IPS-20b (cell line): ENCODE data around the gene EIF2AK2.
A peak's percentile ranks its signal among the peaks of the same experiment; 100 is the strongest.

Experiments
- H3K27ac ChIP-seq: one replicate; pipeline ENCODE4 v1.5.1; 2013; ENCODE audit warnings: low read length
- H3K27me3 ChIP-seq: 2 replicates; pipeline ENCODE4 v1.6.1; 2013; ENCODE audit warnings: mild to moderate bottlenecking, low read length, inconsistent platforms; ENCODE audit not compliant: insufficient read depth
- H3K36me3 ChIP-seq: 2 replicates; pipeline ENCODE4 v1.6.1; 2013; ENCODE audit warnings: low read depth, mild to moderate bottlenecking, inconsistent platforms, low read length, moderate library complexity; ENCODE audit not compliant: insufficient read depth
- H3K4me1 ChIP-seq: 2 replicates; pipeline ENCODE4 v1.6.1; 2013; ENCODE audit warnings: mild to moderate bottlenecking, control low read depth, inconsistent platforms, low read length, moderate library complexity; ENCODE audit not compliant: insufficient read depth
- H3K4me3 ChIP-seq: 2 replicates; pipeline ENCODE4 v1.5.1; 2013; ENCODE audit warnings: mild to moderate bottlenecking, low read length, inconsistent platforms
- H3K9ac ChIP-seq: 2 replicates; pipeline ENCODE4 v1.6.1; 2013; ENCODE audit warnings: low read depth, mild to moderate bottlenecking, inconsistent platforms, low read length, moderate library complexity
- H3K9me3 ChIP-seq: 2 replicates; pipeline ENCODE4 v1.6.1; 2013; ENCODE audit warnings: mild to moderate bottlenecking, low read depth, low read length, inconsistent platforms; ENCODE audit not compliant: insufficient read depth

EIF2AK2 gene

DNA sequence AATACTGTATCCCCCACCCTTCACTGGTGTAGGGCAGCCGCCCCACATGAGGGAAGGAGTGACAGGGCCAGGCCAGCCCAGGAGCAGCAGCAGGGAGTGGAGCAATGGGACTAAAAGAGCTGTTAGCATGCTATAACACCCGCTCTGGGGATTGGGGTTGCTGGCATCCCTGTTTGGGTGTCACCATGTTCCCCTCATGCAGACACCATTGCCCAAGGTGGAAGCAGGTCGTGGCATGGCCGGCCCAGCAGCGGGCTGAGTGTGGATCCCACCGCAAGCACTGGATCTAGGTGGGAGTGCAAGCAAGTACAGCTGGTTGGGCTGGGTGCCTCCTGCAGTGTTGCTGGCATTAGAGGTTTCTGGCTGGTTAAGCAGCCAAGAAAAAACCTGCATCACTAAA, 35.0 kb upstream of the EIF2AK2 start:
- H3K9me3 ChIP-seq: no peaks in the 10 kb centered on the region
- H3K4me3 ChIP-seq: no peak overlapping the region
- peak overlapping the region; percentile 22 for H3K27ac ChIP-seq
- H3K9ac ChIP-seq: peak overlapping the region; percentile 38
- no peaks in the 10 kb centered on the region for H3K36me3 ChIP-seq
- H3K4me1 ChIP-seq: peaks cover 36% of the 10 kb centered on the region
- H3K27me3 ChIP-seq: no peaks in the 10 kb centered on the region

- peak overlapping the region; percentile 38 for H3K9ac ChIP-seq
- peak overlapping the region; percentile 22 for H3K27ac ChIP-seq
- H3K4me1 ChIP-seq: peaks cover 36% of the 10 kb centered on the region
- no peaks in the 10 kb centered on the region for H3K9me3 ChIP-seq
- no peaks in the 10 kb centered on the region for H3K36me3 ChIP-seq
- no peaks in the 10 kb centered on the region for H3K27me3 ChIP-seq
- no peak overlapping the region for H3K4me3 ChIP-seq
These were observed 34.5 kb upstream of the EIF2AK2 start for GRCh38 chr2:37191253-37191652.

DNA sequence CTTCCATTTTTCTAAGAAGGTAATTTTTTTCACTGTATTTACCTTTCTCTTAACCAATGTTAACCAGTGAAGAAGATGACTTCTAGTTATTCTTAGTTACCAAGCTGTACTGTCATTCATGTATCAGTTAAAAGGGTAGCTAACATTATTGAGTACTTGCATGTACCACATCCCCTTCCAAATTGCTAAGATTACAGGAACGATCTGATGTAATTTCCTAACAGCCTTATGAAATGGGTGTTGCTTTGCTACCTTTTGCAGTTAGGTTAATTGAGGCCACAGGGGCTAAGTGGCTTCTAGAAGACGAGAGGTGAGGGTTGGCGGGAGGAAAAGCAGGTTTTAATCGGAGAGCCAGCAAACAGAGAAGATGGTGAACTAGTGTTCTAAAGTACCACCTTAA, 33.5 kb upstream of the EIF2AK2 start:
- Histone ChIP-seq H3K4me3 (no peak overlapping the region), H3K36me3 (no peaks in the 10 kb centered on the region), H3K9me3 (no peaks in the 10 kb centered on the region), H3K9ac (peak overlapping the region; percentile 8; the same call in 1 of the 2 replicates), H3K27ac (peak overlapping the region; percentile 8), H3K4me1 (peaks cover 36% of the 10 kb centered on the region), H3K27me3 (no peaks in the 10 kb centered on the region)

GRCh38 chr2:37189452-37190153, 32.8 kb upstream of the EIF2AK2 start:
- peak overlapping the region; percentile 37; the same call in 1 of the 2 replicates for H3K9ac ChIP-seq
- peak overlapping the region; percentile 3 for H3K27ac ChIP-seq
- H3K36me3 ChIP-seq: no peaks in the 10 kb centered on the region
- H3K27me3 ChIP-seq: no peaks in the 10 kb centered on the region
- H3K4me3 ChIP-seq: no peak overlapping the region
- peaks cover 36% of the 10 kb centered on the region for H3K4me1 ChIP-seq
- no peaks in the 10 kb centered on the region for H3K9me3 ChIP-seq

DNA sequence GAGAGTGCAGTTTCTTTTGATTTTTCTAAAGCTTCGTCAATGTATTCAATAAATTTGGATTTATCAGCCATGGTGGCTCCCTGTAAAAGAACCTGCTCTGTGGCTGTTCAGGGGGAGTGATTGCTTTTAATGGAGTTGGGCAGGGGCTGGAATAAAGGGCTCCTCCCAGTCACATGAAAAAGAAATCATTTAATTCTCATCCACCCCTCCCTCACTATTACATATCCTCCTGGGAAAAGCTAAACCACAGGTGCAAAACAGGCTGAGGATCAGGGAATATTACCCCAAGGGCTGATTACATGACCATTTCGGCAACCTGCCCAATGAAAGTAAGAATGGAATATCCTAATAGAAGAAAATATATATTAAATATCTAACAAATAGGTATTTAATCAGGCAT, 31.8 kb upstream of the EIF2AK2 start, which contains the start of gene SULT6B1:
Gene SULT6B1 (minus strand): TSS at position 101 of the 400 bp plus-strand sequence. CDS start 30 bp downstream, at position 71.
- H3K4me3 ChIP-seq: no peak within 1 kb of the TSS
- H3K9ac ChIP-seq: peak within 1 kb of the TSS; percentile 37; the same call in 1 of the 2 replicates
- no peaks in the 10 kb centered on the region for H3K36me3 ChIP-seq
- no peaks in the 10 kb centered on the region for H3K9me3 ChIP-seq
- H3K27ac ChIP-seq: peak within 1 kb of the TSS; percentile 3
- peaks cover 36% of the 10 kb centered on the region for H3K4me1 ChIP-seq
- no peaks in the 10 kb centered on the region for H3K27me3 ChIP-seq

- no peaks in the 10 kb centered on the region for H3K36me3 ChIP-seq
- H3K9ac ChIP-seq: peak overlapping the region; percentile 12; the same call in 1 of the 2 replicates
- no peak overlapping the region for H3K4me3 ChIP-seq
- no peaks in the 10 kb centered on the region; the same call in 1 of the 2 replicates for H3K4me1 ChIP-seq
- no peaks in the 10 kb centered on the region for H3K27me3 ChIP-seq
- no peaks in the 10 kb centered on the region for H3K9me3 ChIP-seq
- peak overlapping the region; percentile 16 for H3K27ac ChIP-seq
These were observed 25.2 kb upstream of the EIF2AK2 start for GRCh38 chr2:37181726-37182684.

- no peaks in the 10 kb centered on the region for H3K36me3 ChIP-seq
- H3K9me3 ChIP-seq: no peaks in the 10 kb centered on the region
- no peak overlapping the region for H3K27ac ChIP-seq
- no peak overlapping the region for H3K4me3 ChIP-seq
- peak overlapping the region; percentile 12; the same call in 1 of the 2 replicates for H3K9ac ChIP-seq
- no peaks in the 10 kb centered on the region for H3K27me3 ChIP-seq
- no peaks in the 10 kb centered on the region; the same call in 1 of the 2 replicates for H3K4me1 ChIP-seq
These were observed 23.9 kb upstream of the EIF2AK2 start for GRCh38 chr2:37180640-37181039.

- no peak overlapping the region for H3K27ac ChIP-seq
- H3K36me3 ChIP-seq: no peaks in the 10 kb centered on the region
- H3K27me3 ChIP-seq: no peaks in the 10 kb centered on the region
- H3K9me3 ChIP-seq: no peaks in the 10 kb centered on the region
- no peak overlapping the region for H3K4me3 ChIP-seq
- no peaks in the 10 kb centered on the region; the same call in 1 of the 2 replicates for H3K4me1 ChIP-seq
- H3K9ac ChIP-seq: no peak overlapping the region; the same call in 1 of the 2 replicates
These were observed 23.3 kb upstream of the EIF2AK2 start for GRCh38 chr2:37180006-37180639.

DNA sequence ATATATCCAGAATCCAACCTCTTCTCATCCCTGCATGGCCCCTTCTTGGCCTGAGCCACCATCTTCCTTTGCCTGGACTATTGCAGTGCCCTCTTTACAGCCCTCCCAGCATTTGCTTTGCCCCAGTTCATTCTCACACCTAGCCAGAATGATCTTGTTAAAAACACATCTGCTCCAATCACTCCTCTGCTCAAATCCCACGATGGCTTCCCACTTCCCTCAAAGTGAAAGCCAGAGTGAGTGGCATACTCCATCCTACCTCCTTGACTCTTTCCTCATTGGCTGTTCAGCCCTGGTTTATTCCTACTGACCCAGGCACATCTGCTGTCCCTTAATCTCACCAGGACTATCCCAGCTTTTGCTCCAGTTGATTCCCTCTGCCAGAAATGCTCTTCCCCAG, 17.0 kb upstream of the EIF2AK2 start:
- Histone ChIP-seq H3K9me3 (no peaks in the 10 kb centered on the region), H3K36me3 (no peaks in the 10 kb centered on the region), H3K4me1 (no peaks in the 10 kb centered on the region), H3K9ac (no peak overlapping the region), H3K27me3 (no peaks in the 10 kb centered on the region), H3K4me3 (no peak overlapping the region), H3K27ac (no peak overlapping the region)

DNA sequence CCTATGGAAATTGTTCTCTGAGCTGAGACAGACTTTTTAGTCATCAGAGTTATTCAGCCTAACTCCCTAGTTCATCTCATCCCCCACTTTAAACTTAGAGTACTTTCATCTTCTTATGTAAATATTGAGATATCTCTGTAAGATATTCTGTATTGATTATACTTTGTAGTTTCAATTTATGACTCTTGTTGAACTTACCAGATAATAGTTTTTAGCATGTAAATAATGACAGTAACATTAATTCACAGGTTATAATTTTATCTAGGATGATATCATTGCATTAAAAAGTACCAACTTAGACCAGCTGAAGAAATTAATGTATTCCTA, 14.8 kb upstream of the EIF2AK2 start:
- Histone ChIP-seq H3K4me3 (no peak overlapping the region), H3K27me3 (no peaks in the 10 kb centered on the region), H3K4me1 (no peaks in the 10 kb centered on the region), H3K9ac (no peak overlapping the region), H3K36me3 (no peaks in the 10 kb centered on the region), H3K9me3 (no peaks in the 10 kb centered on the region), H3K27ac (no peak overlapping the region)

- Histone ChIP-seq H3K4me1 (no peaks in the 10 kb centered on the region), H3K27ac (no peak overlapping the region), H3K9ac (no peak overlapping the region), H3K27me3 (no peaks in the 10 kb centered on the region), H3K36me3 (no peaks in the 10 kb centered on the region), H3K4me3 (no peak overlapping the region), H3K9me3 (peaks cover 7% of the 10 kb centered on the region; the same call in 1 of the 2 replicates)
These were observed 11.6 kb upstream of the EIF2AK2 start for GRCh38 chr2:37168217-37168981.
